Lung (tissue), 12 donors: ENCODE measurements around the gene NCOA3. TPM values are rescaled to one million over a fixed set of nuclear protein-coding genes. Genes with fewer than 3 reads are reported as not detected.
A peak's percentile ranks its signal among the peaks of the same experiment; 100 is the strongest.

ENCODE experiments used
- ATAC-seq: fragments of 200-7000 bp; cut with Tn5 transposase; one replicate; pipeline ENCODE4 v1.9.1; 2020; ENCODE audit warnings: moderate number of reproducible peaks; ENCODE audit not compliant: insufficient read depth, low FRiP score
- DNase-seq, 3 donors: peaks; one replicate each; pipeline ENCODE4 v3.0.0-alpha.2; 2013 to 2017
- H3K27ac ChIP-seq, 2 donors: one replicate each; pipeline ENCODE4 v1.5.1; 2013; ENCODE audit warnings: mild to moderate bottlenecking in 2 of 2, moderate library complexity in 2 of 2, control low read depth in 1 of 2, inconsistent platforms in 1 of 2, low read depth in 1 of 2, low read length in 1 of 2
- H3K27me3 ChIP-seq, 3 donors: one replicate each; pipeline ENCODE4 v1.5.1; 2013; ENCODE audit warnings: low read length in 2 of 3; ENCODE audit not compliant: control insufficient read depth in 3 of 3, insufficient read depth in 3 of 3
- H3K36me3 ChIP-seq, 4 donors: one replicate each; pipeline ENCODE4 v1.5.1; 2013; ENCODE audit warnings: low read length in 4 of 4, mild to moderate bottlenecking in 1 of 4, moderate library complexity in 1 of 4; ENCODE audit not compliant: control insufficient read depth in 4 of 4, insufficient read depth in 4 of 4
- H3K4me1 ChIP-seq, 5 donors: one replicate each; pipeline ENCODE4 v1.5.1; 2013; ENCODE audit warnings: low read length in 5 of 5, mild to moderate bottlenecking in 2 of 5, moderate library complexity in 1 of 5; ENCODE audit not compliant: control insufficient read depth in 5 of 5, insufficient read depth in 5 of 5
- H3K4me3 ChIP-seq: one replicate; pipeline ENCODE4 v1.5.1; 2013; ENCODE audit warnings: mild to moderate bottlenecking, control low read depth, moderate library complexity
- H3K9ac ChIP-seq, 2 donors: one replicate each; pipeline ENCODE4 v1.5.1; 2013; ENCODE audit warnings: low read length in 2 of 2, control low read depth in 1 of 2; ENCODE audit not compliant: insufficient read depth in 1 of 2
- H3K9me3 ChIP-seq, 4 donors: one replicate each; pipeline ENCODE4 v1.5.1; 2013; ENCODE audit warnings: low read length in 3 of 4, mild to moderate bottlenecking in 1 of 4, moderate library complexity in 1 of 4; ENCODE audit not compliant: control insufficient read depth in 4 of 4, insufficient read depth in 3 of 4
- WGBS, 2 donors: extraction: QIAGEN DNeasy Blood & Tissue Kit; methylation state at CpG; one replicate each; pipeline ENCODE4 v1.1.7; 2013; 5-methylcytosine and 5-hydroxymethylcytosine counted together
- polyA plus RNA-seq, 2 donors: library from polyadenylated mRNA; stranded (reverse); fragments of 200-250 nt; gene quantifications; one replicate each; pipeline ENCODE4 v1.2.1, GENCODE V29; 2013
- total RNA-seq, 2 donors: library from RNA; depleted of rRNA in 1 of 2; stranded (reverse); fragments of >200 nt in 1 of 2; gene quantifications; one replicate each; pipeline ENCODE4 v1.2.1, GENCODE V29; 2014 to 2021
- TF ChIP-seq, protein P1 (sequence below): IDR thresholded peaks from 2 replicates; pipeline ENCODE4 v1.5.1; 2012; ENCODE audit warnings: mild to moderate bottlenecking; ENCODE audit errors: control extremely low read depth, extremely low read depth
- donor health status: control.
- donor health status: control.
- donor health status: Bipolar disorder and iron deficiency.
- donor health status: healthy.
- donor health status: DM: yes; HTN: yes; CAD: no.

The NCOA3 gene
- total and polyA plus RNA-seq, 4 donors: 5.5 to 69.4 (median 22.6) TPM

- TF ChIP-seq, protein P1, sequence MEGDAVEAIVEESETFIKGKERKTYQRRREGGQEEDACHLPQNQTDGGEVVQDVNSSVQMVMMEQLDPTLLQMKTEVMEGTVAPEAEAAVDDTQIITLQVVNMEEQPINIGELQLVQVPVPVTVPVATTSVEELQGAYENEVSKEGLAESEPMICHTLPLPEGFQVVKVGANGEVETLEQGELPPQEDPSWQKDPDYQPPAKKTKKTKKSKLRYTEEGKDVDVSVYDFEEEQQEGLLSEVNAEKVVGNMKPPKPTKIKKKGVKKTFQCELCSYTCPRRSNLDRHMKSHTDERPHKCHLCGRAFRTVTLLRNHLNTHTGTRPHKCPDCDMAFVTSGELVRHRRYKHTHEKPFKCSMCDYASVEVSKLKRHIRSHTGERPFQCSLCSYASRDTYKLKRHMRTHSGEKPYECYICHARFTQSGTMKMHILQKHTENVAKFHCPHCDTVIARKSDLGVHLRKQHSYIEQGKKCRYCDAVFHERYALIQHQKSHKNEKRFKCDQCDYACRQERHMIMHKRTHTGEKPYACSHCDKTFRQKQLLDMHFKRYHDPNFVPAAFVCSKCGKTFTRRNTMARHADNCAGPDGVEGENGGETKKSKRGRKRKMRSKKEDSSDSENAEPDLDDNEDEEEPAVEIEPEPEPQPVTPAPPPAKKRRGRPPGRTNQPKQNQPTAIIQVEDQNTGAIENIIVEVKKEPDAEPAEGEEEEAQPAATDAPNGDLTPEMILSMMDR: no peak
- Histone ChIP-seq H3K9me3 (no peaks in the 10 kb centered on the region), H3K9ac (no peak overlapping the region), H3K27me3 (no peaks in the 10 kb centered on the region), H3K36me3 (peaks cover 0 to 5% (median under 1%) of the 10 kb centered on the region in 4 donors), H3K27ac (no peak overlapping the region), H3K4me3 (no peak overlapping the region), H3K4me1 (peaks cover 0 to 4% (median 0%) of the 10 kb centered on the region in 5 donors)
- WGBS, 2 donors: 95 to 96% methylated on average over 6 of the region's 6 CpGs
- DNase-seq (peak in 1 of 3 donors; percentile 7), ATAC-seq (no peak)
These were observed 116.8 kb downstream of the NCOA3 start for GRCh38 chr20:47618479-47618878.

DNA sequence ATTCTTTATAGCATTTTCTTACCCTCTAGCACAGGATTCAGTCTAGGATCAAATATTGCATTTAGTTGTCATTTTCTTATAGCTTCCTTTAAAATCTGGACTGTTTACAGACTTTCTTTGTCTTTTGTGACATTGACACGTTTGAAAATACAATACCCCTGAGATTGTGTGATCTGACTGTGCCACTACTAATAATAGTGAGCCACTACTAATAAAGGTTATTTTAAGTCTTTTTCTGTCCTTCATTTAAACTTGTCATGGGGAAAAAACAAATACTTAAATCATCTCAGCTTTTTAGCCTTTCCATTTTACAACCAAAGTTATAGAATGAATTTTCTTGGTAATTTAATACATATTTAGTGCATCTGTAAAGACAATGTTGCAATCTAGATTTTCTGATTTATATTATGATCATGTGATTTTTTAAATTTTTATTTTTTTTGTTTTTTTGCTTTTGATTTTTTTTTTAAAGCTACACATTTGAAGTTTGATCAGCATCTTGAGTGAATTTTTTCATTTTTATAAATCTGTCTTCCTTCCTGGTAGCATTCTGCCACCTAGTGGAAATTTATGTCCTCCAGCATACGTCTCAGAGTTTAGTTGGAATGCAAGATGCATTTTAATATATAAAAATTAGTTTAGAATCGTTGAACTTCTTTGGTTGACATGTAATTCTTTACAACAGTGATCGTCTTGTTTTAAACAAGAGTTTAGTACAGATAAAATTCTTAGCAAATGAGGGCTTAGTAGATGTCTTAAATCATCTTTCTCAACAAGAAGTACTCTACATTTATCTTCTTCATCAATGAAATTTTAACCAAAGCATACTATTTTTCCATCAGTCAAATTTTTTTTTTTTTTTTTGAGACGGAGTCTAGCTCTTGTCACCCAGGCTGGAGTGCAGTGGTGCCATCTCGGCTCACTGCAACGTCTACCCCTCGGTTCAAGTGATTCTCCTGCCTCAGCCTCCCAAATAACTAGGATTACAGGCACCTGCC lies 119.4 kb downstream of the NCOA3 start:
- Histone ChIP-seq H3K4me1 (no peaks in the 10 kb centered on the region), H3K9me3 (no peaks in the 10 kb centered on the region), H3K4me3 (no peak overlapping the region), H3K36me3 (peaks cover 0 to 12% (median 3%) of the 10 kb centered on the region in 4 donors), H3K9ac (no peak overlapping the region), H3K27ac (no peak overlapping the region), H3K27me3 (no peaks in the 10 kb centered on the region)
- peak; percentile 15 to 83 (median 78) for DNase-seq
- TF ChIP-seq, protein P1: peak; percentile 80
- WGBS, 2 donors: 49 to 64% methylated on average over 7 to 8 of the region's 8 CpGs
- ATAC-seq: no peak

DNA sequence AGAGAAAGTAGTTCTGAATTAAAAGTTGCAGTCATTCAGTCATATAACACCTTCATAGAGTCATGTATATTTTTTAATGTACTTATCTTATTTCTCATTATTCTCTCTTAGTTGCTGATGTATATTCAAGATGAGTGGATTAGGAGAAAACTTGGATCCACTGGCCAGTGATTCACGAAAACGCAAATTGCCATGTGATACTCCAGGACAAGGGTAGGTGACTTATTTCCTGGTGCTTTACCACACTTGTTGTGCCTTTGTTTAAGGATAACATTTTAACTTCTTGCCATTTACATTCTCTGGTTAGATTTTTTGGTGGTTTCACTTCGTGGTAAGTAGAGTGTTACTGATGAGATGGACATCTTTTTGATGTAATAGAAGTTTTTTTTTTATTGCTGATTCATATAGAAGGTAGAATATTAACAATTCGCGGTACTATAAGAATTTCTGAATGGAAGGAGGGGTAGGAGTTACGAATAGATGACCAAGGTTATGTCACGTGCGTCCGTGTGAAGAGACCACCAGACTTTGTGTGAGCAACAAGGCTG lies 120.5 kb downstream of the NCOA3 start:
- H3K27ac ChIP-seq: no peak overlapping the region
- peaks cover 5 to 18% (median 7%) of the 10 kb centered on the region in 4 donors for H3K36me3 ChIP-seq
- H3K9ac ChIP-seq: no peak overlapping the region
- H3K4me3 ChIP-seq: no peak overlapping the region
- H3K27me3 ChIP-seq: no peaks in the 10 kb centered on the region
- H3K9me3 ChIP-seq: no peaks in the 10 kb centered on the region
- DNase-seq (no peak), ATAC-seq (no peak)
- TF ChIP-seq, protein P1: no peak
- 94 to 97% methylated on average over 9 of the region's 9 CpGs for WGBS, 2 donors
- no peaks in the 10 kb centered on the region for H3K4me1 ChIP-seq
